Karpas-422 (cell line): ENCODE measurements around the gene ALPK3. TPM values are rescaled to one million over a fixed set of nuclear protein-coding genes. Genes with fewer than 3 reads are reported as not detected.

Experiments used
- DNase-seq: peaks from one replicate; pipeline ENCODE4 v3.0.0-alpha.2; 2015
- H2AFZ ChIP-seq: fragments of 200-600 bp; sonication (generic); 2 replicates; pipeline ENCODE4 v1.6.1; 2014; ENCODE audit warnings: antibody characterized with exemption, low read length, mixed read lengths
- H3K27ac ChIP-seq: fragments of 200-600 bp; sonication (generic); 2 replicates; pipeline ENCODE4 v1.5.1; 2014; ENCODE audit warnings: mild to moderate bottlenecking, low read length, moderate library complexity
- H3K27me3 ChIP-seq: fragments of 200-600 bp; sonication (generic); 2 replicates; pipeline ENCODE4 v1.6.1; 2014; ENCODE audit warnings: low read length, mixed read lengths
- H3K36me3 ChIP-seq: fragments of 200-600 bp; sonication (generic); 2 replicates; pipeline ENCODE4 v1.6.1; 2014; ENCODE audit warnings: low read length, mixed read lengths; ENCODE audit not compliant: insufficient read depth
- H3K4me1 ChIP-seq: fragments of 200-600 bp; sonication (generic); 2 replicates; pipeline ENCODE4 v1.6.1; 2014; ENCODE audit warnings: mild to moderate bottlenecking, low read length, mixed read lengths
- H3K4me2 ChIP-seq: fragments of 200-600 bp; sonication (generic); 2 replicates; pipeline ENCODE4 v1.6.1; 2014; ENCODE audit warnings: low read length, low read depth, mild to moderate bottlenecking; ENCODE audit not compliant: poor library complexity, severe bottlenecking
- H3K4me3 ChIP-seq: fragments of 200-600 bp; sonication (generic); 2 replicates; pipeline ENCODE4 v1.5.1; 2014; ENCODE audit warnings: mild to moderate bottlenecking, antibody characterized with exemption, low read length, mixed read lengths
- H3K79me2 ChIP-seq: fragments of 200-600 bp; sonication (generic); 2 replicates; pipeline ENCODE4 v1.6.1; 2014; ENCODE audit warnings: mild to moderate bottlenecking, low read length, mixed read lengths
- H3K9ac ChIP-seq: fragments of 200-600 bp; sonication (generic); 2 replicates; pipeline ENCODE4 v1.6.0; 2014; ENCODE audit warnings: low read length
- H3K9me2 ChIP-seq: fragments of 200-600 bp; sonication (generic), shearing (Covaris generic); replicated peaks from 2 replicates; pipeline ENCODE4 v1.6.0; 2014; ENCODE audit warnings: mild to moderate bottlenecking, low read length, moderate library complexity; ENCODE audit not compliant: insufficient read depth
- H3K9me3 ChIP-seq: fragments of 300-700, 200-600 bp; sonication (generic); 2 replicates; pipeline ENCODE4 v1.6.1; 2014; ENCODE audit warnings: low read length, mixed read lengths
- H4K20me1 ChIP-seq: fragments of 200-600 bp; sonication (generic); 2 replicates; pipeline ENCODE4 v1.6.1; 2014; ENCODE audit warnings: mild to moderate bottlenecking, antibody characterized with exemption, low read length, low read depth; ENCODE audit not compliant: insufficient read depth
- total RNA-seq: library from RNA; depleted of rRNA; stranded (reverse); fragments of >200 nt; shearing (Covaris generic); gene quantifications from 2 replicates; pipeline ENCODE4 v1.2.3, GENCODE V29; 2014; ENCODE audit warnings: low replicate concordance

Gene ALPK3
- total RNA-seq, 1 experiment from 2014 or later, result 0.07 TPM

GRCh38 chr15:84855136-84855535, 38.0 kb downstream of the ALPK3 start:
- Histone ChIP-seq H3K4me3 (no peak overlapping the region), H4K20me1 (no peaks in the 10 kb centered on the region), H3K4me1 (no peaks in the 10 kb centered on the region), H3K9me2 (no peaks in the 10 kb centered on the region), H3K27me3 (no peaks in the 10 kb centered on the region), H3K36me3 (no peaks in the 10 kb centered on the region), H3K4me2 (no peak overlapping the region), H3K79me2 (no peaks in the 10 kb centered on the region), H3K27ac (no peak overlapping the region), H3K9ac (no peak overlapping the region), H2AFZ (no peak overlapping the region), H3K9me3 (no peaks in the 10 kb centered on the region)
- no peak for DNase-seq

- Histone ChIP-seq H4K20me1 (no peaks in the 10 kb centered on the region), H3K27me3 (no peaks in the 10 kb centered on the region), H3K79me2 (no peaks in the 10 kb centered on the region), H3K9me2 (no peaks in the 10 kb centered on the region), H3K4me1 (no peaks in the 10 kb centered on the region), H2AFZ (no peak overlapping the region), H3K27ac (no peak overlapping the region), H3K4me3 (no peak overlapping the region), H3K9ac (no peak overlapping the region), H3K4me2 (no peak overlapping the region), H3K36me3 (no peaks in the 10 kb centered on the region), H3K9me3 (no peaks in the 10 kb centered on the region)
- no peak for DNase-seq
Measured at GRCh38 chr15:84855765-84856164, 38.6 kb downstream of the ALPK3 start.

DNA sequence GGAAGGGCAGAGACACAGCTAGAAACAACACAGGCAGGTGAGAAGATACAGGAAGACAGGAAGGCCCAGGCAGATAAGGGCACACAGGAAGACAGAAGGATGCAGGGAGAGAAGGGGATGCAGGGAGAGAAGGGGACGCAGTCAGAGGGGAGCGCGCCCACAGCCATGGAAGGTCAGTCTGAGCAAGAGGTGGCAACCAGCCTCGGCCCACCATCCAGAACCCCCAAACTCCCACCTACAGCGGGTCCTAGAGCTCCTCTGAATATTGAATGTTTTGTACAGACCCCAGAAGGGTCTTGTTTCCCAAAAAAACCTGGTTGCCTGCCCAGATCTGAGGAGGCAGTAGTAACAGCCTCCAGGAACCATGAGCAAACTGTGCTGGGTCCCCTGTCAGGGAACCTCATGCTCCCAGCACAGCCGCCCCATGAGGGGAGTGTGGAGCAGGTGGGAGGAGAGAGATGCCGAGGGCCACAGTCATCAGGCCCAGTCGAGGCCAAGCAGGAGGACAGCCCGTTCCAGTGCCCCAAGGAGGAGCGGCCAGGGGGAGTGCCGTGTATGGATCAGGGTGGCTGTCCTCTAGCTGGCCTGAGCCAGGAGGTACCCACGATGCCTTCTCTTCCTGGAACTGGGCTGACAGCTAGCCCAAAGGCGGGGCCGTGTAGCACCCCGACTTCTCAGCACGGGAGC, 39.7 kb downstream of the ALPK3 start:
- Histone ChIP-seq H3K4me1 (no peaks in the 10 kb centered on the region), H3K4me3 (no peak overlapping the region), H3K79me2 (no peaks in the 10 kb centered on the region), H4K20me1 (no peaks in the 10 kb centered on the region), H3K36me3 (no peaks in the 10 kb centered on the region), H3K9me3 (no peaks in the 10 kb centered on the region), H3K27me3 (no peaks in the 10 kb centered on the region), H2AFZ (no peak overlapping the region), H3K9ac (no peak overlapping the region), H3K4me2 (no peak overlapping the region), H3K9me2 (no peaks in the 10 kb centered on the region), H3K27ac (no peak overlapping the region)
- no peak for DNase-seq

DNA sequence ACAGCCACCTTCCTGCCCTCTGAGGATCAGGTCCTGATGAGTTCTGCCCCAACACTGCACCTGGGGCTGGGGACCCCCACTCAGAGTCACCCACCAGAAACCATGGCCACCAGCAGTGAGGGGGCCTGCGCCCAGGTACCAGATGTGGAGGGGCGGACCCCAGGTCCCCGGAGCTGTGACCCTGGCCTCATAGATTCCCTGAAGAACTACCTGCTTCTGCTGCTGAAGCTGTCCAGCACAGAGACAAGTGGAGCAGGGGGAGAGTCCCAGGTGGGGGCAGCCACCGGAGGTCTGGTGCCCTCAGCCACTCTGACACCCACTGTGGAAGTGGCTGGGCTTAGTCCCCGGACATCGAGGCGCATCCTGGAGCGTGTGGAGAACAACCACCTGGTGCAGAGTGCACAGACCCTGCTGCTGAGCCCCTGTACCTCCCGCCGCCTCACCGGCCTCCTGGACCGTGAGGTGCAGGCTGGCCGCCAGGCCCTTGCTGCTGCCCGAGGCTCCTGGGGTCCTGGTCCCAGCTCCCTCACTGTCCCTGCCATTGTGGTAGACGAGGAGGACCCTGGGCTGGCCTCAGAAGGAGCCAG, 40.4 kb downstream of the ALPK3 start:
- DNase-seq, result no peak
- Histone ChIP-seq H3K4me3 (no peak overlapping the region), H3K27me3 (no peaks in the 10 kb centered on the region), H3K9me2 (no peaks in the 10 kb centered on the region), H4K20me1 (no peaks in the 10 kb centered on the region), H3K9ac (no peak overlapping the region), H3K27ac (no peak overlapping the region), H3K4me2 (no peak overlapping the region), H2AFZ (no peak overlapping the region), H3K36me3 (no peaks in the 10 kb centered on the region), H3K9me3 (no peaks in the 10 kb centered on the region), H3K4me1 (no peaks in the 10 kb centered on the region), H3K79me2 (no peaks in the 10 kb centered on the region)

- no peaks in the 10 kb centered on the region for H3K27me3 ChIP-seq
- H3K4me3 ChIP-seq, result no peak overlapping the region
- H3K9me2 ChIP-seq, result no peaks in the 10 kb centered on the region
- H3K4me2 ChIP-seq, result no peak overlapping the region
- H3K36me3 ChIP-seq, result no peaks in the 10 kb centered on the region
- H3K79me2 ChIP-seq, result no peaks in the 10 kb centered on the region
- no peak overlapping the region for H3K9ac ChIP-seq
- H4K20me1 ChIP-seq, result no peaks in the 10 kb centered on the region
- no peak for DNase-seq
- no peaks in the 10 kb centered on the region for H3K4me1 ChIP-seq
- no peak overlapping the region for H3K27ac ChIP-seq
- H3K9me3 ChIP-seq, result no peaks in the 10 kb centered on the region
- no peak overlapping the region for H2AFZ ChIP-seq
Measured at GRCh38 chr15:84858231-84858630, 41.1 kb downstream of the ALPK3 start.

GRCh38 chr15:84859144-84859543, 42.0 kb downstream of the ALPK3 start:
- H3K4me1 ChIP-seq, result no peaks in the 10 kb centered on the region
- H2AFZ ChIP-seq, result no peak overlapping the region
- H3K27me3 ChIP-seq, result no peaks in the 10 kb centered on the region
- H3K36me3 ChIP-seq, result no peaks in the 10 kb centered on the region
- no peaks in the 10 kb centered on the region for H4K20me1 ChIP-seq
- H3K9ac ChIP-seq, result no peak overlapping the region
- H3K27ac ChIP-seq, result no peak overlapping the region
- no peak overlapping the region for H3K4me3 ChIP-seq
- H3K9me3 ChIP-seq, result no peaks in the 10 kb centered on the region
- H3K79me2 ChIP-seq, result no peaks in the 10 kb centered on the region
- DNase-seq, result no peak
- no peaks in the 10 kb centered on the region for H3K9me2 ChIP-seq
- H3K4me2 ChIP-seq, result no peak overlapping the region

- no peaks in the 10 kb centered on the region for H3K36me3 ChIP-seq
- no peak for DNase-seq
- no peaks in the 10 kb centered on the region for H4K20me1 ChIP-seq
- H3K27ac ChIP-seq, result no peak overlapping the region
- H2AFZ ChIP-seq, result no peak overlapping the region
- H3K4me2 ChIP-seq, result no peak overlapping the region
- H3K4me3 ChIP-seq, result no peak overlapping the region
- H3K4me1 ChIP-seq, result no peaks in the 10 kb centered on the region
- no peaks in the 10 kb centered on the region for H3K9me3 ChIP-seq
- no peak overlapping the region for H3K9ac ChIP-seq
- no peaks in the 10 kb centered on the region for H3K9me2 ChIP-seq
- H3K27me3 ChIP-seq, result no peaks in the 10 kb centered on the region
- no peaks in the 10 kb centered on the region for H3K79me2 ChIP-seq
Measured at GRCh38 chr15:84859651-84860050, 42.5 kb downstream of the ALPK3 start.

- Histone ChIP-seq H3K27ac (no peak overlapping the region), H3K9ac (no peak overlapping the region), H3K4me1 (no peaks in the 10 kb centered on the region), H3K79me2 (no peaks in the 10 kb centered on the region), H3K4me3 (no peak overlapping the region), H3K27me3 (no peaks in the 10 kb centered on the region), H3K36me3 (no peaks in the 10 kb centered on the region), H3K9me3 (no peaks in the 10 kb centered on the region), H3K9me2 (no peaks in the 10 kb centered on the region), H3K4me2 (no peak overlapping the region), H4K20me1 (no peaks in the 10 kb centered on the region), H2AFZ (no peak overlapping the region)
- DNase-seq, result no peak
Measured at GRCh38 chr15:84861781-84862180, 44.6 kb downstream of the ALPK3 start.
